22Rv1 (cell line): ENCODE measurements around the gene JMY.

ENCODE experiments used
- ZFX ChIP-seq: fragments of 450-650 bp; IDR thresholded peaks from 2 replicates; pipeline ENCODE4 v1.6.1; 2017; ENCODE audit warnings: antibody characterized with exemption, borderline replicate concordance
- TF ChIP-seq, protein P1 (sequence below): fragments of 450-650 bp; IDR thresholded peaks from 2 replicates; pipeline ENCODE4 v1.5.1; 2017; ENCODE audit warnings: mild to moderate bottlenecking

DNA sequence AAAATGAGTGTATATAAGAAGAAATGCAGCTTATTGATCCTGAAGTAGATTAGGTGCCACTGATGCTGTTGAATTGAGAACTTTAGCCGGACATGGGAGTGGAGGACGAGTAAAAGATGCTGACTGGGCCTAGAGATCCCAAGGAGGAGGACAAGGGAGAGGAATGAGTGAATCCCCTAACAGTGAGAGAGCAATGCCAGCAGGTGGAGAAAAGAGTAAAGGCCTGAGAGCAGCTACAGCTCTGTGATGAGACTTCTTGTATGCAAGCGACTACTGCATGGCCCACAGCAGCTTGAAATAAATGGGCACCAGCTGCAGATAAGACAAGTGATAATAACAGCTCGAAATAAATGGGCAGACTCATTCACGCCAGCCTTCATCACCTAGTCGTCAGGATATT lies 44.5 kb upstream of the JMY start:
- TF ChIP-seq, protein P1, sequence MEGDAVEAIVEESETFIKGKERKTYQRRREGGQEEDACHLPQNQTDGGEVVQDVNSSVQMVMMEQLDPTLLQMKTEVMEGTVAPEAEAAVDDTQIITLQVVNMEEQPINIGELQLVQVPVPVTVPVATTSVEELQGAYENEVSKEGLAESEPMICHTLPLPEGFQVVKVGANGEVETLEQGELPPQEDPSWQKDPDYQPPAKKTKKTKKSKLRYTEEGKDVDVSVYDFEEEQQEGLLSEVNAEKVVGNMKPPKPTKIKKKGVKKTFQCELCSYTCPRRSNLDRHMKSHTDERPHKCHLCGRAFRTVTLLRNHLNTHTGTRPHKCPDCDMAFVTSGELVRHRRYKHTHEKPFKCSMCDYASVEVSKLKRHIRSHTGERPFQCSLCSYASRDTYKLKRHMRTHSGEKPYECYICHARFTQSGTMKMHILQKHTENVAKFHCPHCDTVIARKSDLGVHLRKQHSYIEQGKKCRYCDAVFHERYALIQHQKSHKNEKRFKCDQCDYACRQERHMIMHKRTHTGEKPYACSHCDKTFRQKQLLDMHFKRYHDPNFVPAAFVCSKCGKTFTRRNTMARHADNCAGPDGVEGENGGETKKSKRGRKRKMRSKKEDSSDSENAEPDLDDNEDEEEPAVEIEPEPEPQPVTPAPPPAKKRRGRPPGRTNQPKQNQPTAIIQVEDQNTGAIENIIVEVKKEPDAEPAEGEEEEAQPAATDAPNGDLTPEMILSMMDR, result no peak
- no peak for TF ChIP-seq ZFX
